ENCODE measurements around the gene CNOT6.

GRCh38 chr5:180594311-180595045 is 100.3 kb downstream of the CNOT6 start:
- no peak for TF ChIP-seq CTCF (IDR thresholded peaks at IDR 0.05; ENCODE audit: low read depth, low read length)
- no peak for TF ChIP-seq EZH2phosphoT487 (IDR thresholded peaks at IDR 0.05; ENCODE audit: low read depth)
